C4-2B (cell line): ENCODE results near the gene NPTXR.

Experiments
- ZFX ChIP-seq: fragments of 450-650 bp; IDR thresholded peaks from 2 replicates; pipeline ENCODE4 v1.6.1; 2017
- TF ChIP-seq, protein P1 (sequence below): fragments of 450-650 bp; conservative IDR thresholded peaks from 2 replicates; pipeline ENCODE4 v1.5.1; 2017; ENCODE audit warnings: mild to moderate bottlenecking

DNA sequence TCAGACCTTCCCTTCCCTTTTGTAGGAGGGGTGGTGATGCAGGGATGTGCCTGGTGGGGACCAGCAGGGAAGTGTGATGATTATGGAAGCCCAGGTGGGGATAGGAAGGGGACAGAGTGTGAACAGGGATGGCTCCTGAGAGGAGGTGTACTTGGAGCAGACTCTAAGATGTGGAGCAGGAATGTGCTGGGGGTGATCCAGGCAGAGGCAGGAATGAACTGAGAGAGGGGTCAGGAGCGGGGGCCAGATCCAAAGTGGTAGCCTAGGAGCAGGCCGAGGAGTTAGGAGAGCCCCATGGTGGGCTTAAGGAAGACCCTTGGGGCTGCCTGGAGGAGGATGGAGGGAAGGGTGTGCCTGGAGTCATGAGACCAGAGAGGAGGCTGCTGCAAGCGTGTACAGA is 3.7 kb downstream of the NPTXR start:
- TF ChIP-seq, protein P1, sequence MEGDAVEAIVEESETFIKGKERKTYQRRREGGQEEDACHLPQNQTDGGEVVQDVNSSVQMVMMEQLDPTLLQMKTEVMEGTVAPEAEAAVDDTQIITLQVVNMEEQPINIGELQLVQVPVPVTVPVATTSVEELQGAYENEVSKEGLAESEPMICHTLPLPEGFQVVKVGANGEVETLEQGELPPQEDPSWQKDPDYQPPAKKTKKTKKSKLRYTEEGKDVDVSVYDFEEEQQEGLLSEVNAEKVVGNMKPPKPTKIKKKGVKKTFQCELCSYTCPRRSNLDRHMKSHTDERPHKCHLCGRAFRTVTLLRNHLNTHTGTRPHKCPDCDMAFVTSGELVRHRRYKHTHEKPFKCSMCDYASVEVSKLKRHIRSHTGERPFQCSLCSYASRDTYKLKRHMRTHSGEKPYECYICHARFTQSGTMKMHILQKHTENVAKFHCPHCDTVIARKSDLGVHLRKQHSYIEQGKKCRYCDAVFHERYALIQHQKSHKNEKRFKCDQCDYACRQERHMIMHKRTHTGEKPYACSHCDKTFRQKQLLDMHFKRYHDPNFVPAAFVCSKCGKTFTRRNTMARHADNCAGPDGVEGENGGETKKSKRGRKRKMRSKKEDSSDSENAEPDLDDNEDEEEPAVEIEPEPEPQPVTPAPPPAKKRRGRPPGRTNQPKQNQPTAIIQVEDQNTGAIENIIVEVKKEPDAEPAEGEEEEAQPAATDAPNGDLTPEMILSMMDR, result no peak
- TF ChIP-seq ZFX, result no peak
